ENCODE data around the gene B4GALNT2. TPM values are rescaled to one million over a fixed set of nuclear protein-coding genes. Genes with fewer than 3 reads are reported as not detected.

The B4GALNT2 gene
- total and polyA plus RNA-seq, 2 of the 8 experiments (the other 6 are each of a cell fraction or from before 2014, with no cell fraction given), result not detected

- no peak overlapping the region for H3K23ac ChIP-seq (ENCODE audit: insufficient read length)
- no peak overlapping the region for H2AK5ac ChIP-seq (ENCODE audit: low read depth, low read length)
- no peak overlapping the region for H3K4me3 ChIP-seq (ENCODE audit: extremely low read depth in 1 of 4, insufficient read depth in 2 of 4, low read depth in 3 of 4, low read length in 4 of 4)
- no peak overlapping the region for H4K91ac ChIP-seq (replicated peaks; ENCODE audit: insufficient read length, low read length)
- CTCF ChIA-PET (ENCODE audit: partially characterized antibody), result interaction anchor here (1.1 kb wide), 1 partner anchor 24 kb away, joined by 7 read pairs; no protein-coding TSS in a partner anchor
- POLR2A ChIA-PET (ENCODE audit: partially characterized antibody), result interaction anchor here (0.9 kb wide), 1 partner anchor 17 kb away, joined by 3 read pairs; no protein-coding TSS in a partner anchor
- H2BK20ac ChIP-seq (ENCODE audit: low read length), result no peak overlapping the region
- H4K5ac ChIP-seq (ENCODE audit: insufficient read length, low read depth, low read length), result no peak overlapping the region
- no peaks in the 10 kb centered on the region for H3K4me1 ChIP-seq (replicated peaks in 1 of 4; ENCODE audit: control insufficient read depth in 3 of 4, insufficient read depth in 4 of 4, low read length in 3 of 4)
- no peaks in the 10 kb centered on the region for H3K23me2 ChIP-seq (ENCODE audit: low read depth, low read length)
- no peak overlapping the region for H2BK5ac ChIP-seq (ENCODE audit: low read depth, low read length)
- no peak overlapping the region for H3K14ac ChIP-seq (ENCODE audit: insufficient read length)
- no peaks in the 10 kb centered on the region for H3K9me3 ChIP-seq (ENCODE audit: insufficient read depth in 2 of 2, low read depth in 1 of 2, low read length in 1 of 2)
- FAIRE-seq, result no peak
- DNase-seq (ENCODE audit: low read depth in 1 of 2, low spot score in 2 of 2), result no peak
- no peak overlapping the region for H3K56ac ChIP-seq (replicated peaks; ENCODE audit: insufficient read length, low read depth, low read length)
- H3K4me2 ChIP-seq (ENCODE audit: insufficient read depth in 1 of 2, low read depth in 2 of 2, low read length in 2 of 2), result no peak overlapping the region
- H2BK120ac ChIP-seq (replicated peaks; ENCODE audit: low read depth, low read length), result no peak overlapping the region
- H4K8ac ChIP-seq (ENCODE audit: extremely low read depth, insufficient read depth, low read length), result no peak overlapping the region
- no peaks in the 10 kb centered on the region for H3K79me1 ChIP-seq (ENCODE audit: low read depth, low read length)
- no peaks in the 10 kb centered on the region for H3K36me3 ChIP-seq (ENCODE audit: control insufficient read depth in 2 of 4, insufficient read depth in 4 of 4, low read length in 3 of 4)
- no peak overlapping the region for H3K9ac ChIP-seq (replicated peaks in 1 of 4; ENCODE audit: extremely low read depth in 1 of 4, low read depth in 3 of 4, low read length in 3 of 4)
- no peak overlapping the region for H3K27ac ChIP-seq (ENCODE audit: low read depth, low read length)
- H4K20me1 ChIP-seq (replicated peaks in 1 of 2; ENCODE audit: control insufficient read depth in 1 of 2, insufficient read depth in 2 of 2, low read length in 2 of 2), result no peaks in the 10 kb centered on the region
- no peak overlapping the region for H2AFZ ChIP-seq (ENCODE audit: low read length)
- H2BK12ac ChIP-seq (ENCODE audit: low read depth, low read length), result no peak overlapping the region
- no peaks in the 10 kb centered on the region for H3K27me3 ChIP-seq (replicated peaks in 1 of 4; ENCODE audit: control insufficient read depth in 3 of 4, extremely low read depth in 1 of 4, insufficient read depth in 3 of 4, low read length in 3 of 4)
- no peak overlapping the region for H3K4ac ChIP-seq (replicated peaks; ENCODE audit: insufficient read length, low read depth, low read length)
- H3K18ac ChIP-seq (ENCODE audit: extremely low read depth, low read length), result no peak overlapping the region
- no peaks in the 10 kb centered on the region for H3K79me2 ChIP-seq (ENCODE audit: control insufficient read depth in 1 of 2, insufficient read depth in 2 of 2, low read length in 2 of 2)
- no peak overlapping the region for H2BK15ac ChIP-seq (ENCODE audit: low read length)
- WGBS, 2 experiments (ENCODE audit: extremely low coverage in 1 of 2, insufficient coverage in 1 of 2, insufficient read length in 1 of 2, insufficient replicate concordance in 2 of 2, low coverage in 1 of 2, low lambda C conversion rate in 2 of 2, missing lambda C conversion rate in 1 of 2), result 84% methylated on average over 9 of the region's 11 CpGs; no CpG with 5 or more reads in 1 of the 2 experiments
- TF ChIP-seq NANOG (IDR thresholded peaks at IDR 0.05; ENCODE audit: insufficient read depth, low read depth, low read length, poor library complexity, severe bottlenecking) (no peak), FOSL1 (IDR thresholded peaks at IDR 0.05; ENCODE audit: insufficient read depth, low read depth, low read length) (no peak), CBX8 (IDR thresholded peaks at IDR 0.05; ENCODE audit: borderline replicate concordance, low read depth, low read length) (no peak)
Measured at GRCh38 chr17:49156256-49156655, 23.7 kb downstream of the B4GALNT2 start.
